Heart left ventricle (tissue), 13 donors: ENCODE results near the gene NFATC2.

Experiments used
- POLR2A ChIP-seq, 2 donors: fragments of 450-650 bp; IDR thresholded peaks; one replicate each; pipeline ENCODE4 v1.6.1; 2017; ENCODE audit warnings: antibody characterized with exemption in 2 of 2, mild to moderate bottlenecking in 2 of 2, moderate library complexity in 2 of 2
- TF ChIP-seq, protein P1 (sequence below), 12 donors: fragments of 200-600 bp; sonication (generic) in 4 of 12; IDR thresholded peaks; one replicate each; pipeline versions ENCODE4 v1.5.0 to v1.8.0; 2018 to 2022; ENCODE audit warnings: antibody characterized with exemption in 12 of 12, mild to moderate bottlenecking in 5 of 12
- donor health status: ischemic (EF 13 %, LVEDD 7.1; RV severe dilation, severe dysfunction).
- donor health status: DM: no; HTN: yes; CAD: no.
- donor health status: DM: no; HTN: no; CAD: no.
- donor health status: ischemic (EF 25% LVEDD 6.9; RV normal size, moderate dysfunction).
- donor health status: ischemic (EF 25% LVEDD 5.7; RV mildly dilated, moderate dysfunction).
- donor health status: ischemic (EF 35%, LVEDD 5.7; RV mildly dilated, moderate dysfunction).
- donor health status: nonischemic (EF 11% LVEDD 7.7; RV severe dilation, severe dysfunction).
- donor health status: DM: yes; HTN: yes; CAD: no.
- donor health status: PGD.
- donor health status: ischemic (EF 29% LVEDD 5.4; RV normal size, mild dysfunction).
- donor health status: nonischemic (EF 23%, LVEDD 6.1; RV moderate dilation, normal function).

DNA sequence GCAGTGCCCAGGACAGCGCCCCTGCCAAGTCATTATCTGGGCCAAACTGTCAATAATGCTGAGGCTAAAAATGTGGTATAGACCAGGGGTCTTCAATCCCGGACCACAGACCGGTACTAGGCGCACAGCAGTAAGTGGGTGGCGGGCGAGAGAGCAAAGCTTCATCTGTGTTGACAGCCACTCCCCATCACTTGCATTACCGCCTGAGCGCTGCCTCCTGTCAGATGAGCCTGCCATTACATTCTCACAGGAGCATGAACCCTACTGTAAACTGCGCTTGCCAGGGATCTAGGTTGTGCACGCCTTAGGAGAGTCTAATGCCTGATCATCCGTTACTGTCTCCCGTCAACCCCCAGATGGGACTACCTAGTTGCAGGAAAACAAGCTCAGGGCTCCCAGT is 91.0 kb downstream of the NFATC2 start:
- TF ChIP-seq, protein P1, sequence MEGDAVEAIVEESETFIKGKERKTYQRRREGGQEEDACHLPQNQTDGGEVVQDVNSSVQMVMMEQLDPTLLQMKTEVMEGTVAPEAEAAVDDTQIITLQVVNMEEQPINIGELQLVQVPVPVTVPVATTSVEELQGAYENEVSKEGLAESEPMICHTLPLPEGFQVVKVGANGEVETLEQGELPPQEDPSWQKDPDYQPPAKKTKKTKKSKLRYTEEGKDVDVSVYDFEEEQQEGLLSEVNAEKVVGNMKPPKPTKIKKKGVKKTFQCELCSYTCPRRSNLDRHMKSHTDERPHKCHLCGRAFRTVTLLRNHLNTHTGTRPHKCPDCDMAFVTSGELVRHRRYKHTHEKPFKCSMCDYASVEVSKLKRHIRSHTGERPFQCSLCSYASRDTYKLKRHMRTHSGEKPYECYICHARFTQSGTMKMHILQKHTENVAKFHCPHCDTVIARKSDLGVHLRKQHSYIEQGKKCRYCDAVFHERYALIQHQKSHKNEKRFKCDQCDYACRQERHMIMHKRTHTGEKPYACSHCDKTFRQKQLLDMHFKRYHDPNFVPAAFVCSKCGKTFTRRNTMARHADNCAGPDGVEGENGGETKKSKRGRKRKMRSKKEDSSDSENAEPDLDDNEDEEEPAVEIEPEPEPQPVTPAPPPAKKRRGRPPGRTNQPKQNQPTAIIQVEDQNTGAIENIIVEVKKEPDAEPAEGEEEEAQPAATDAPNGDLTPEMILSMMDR (IDR thresholded peaks at IDR 0.05): no peak
- no peak for TF ChIP-seq POLR2A (IDR thresholded peaks at IDR 0.05)
